ENCODE measurements around the gene USP16.

Gene USP16

DNA sequence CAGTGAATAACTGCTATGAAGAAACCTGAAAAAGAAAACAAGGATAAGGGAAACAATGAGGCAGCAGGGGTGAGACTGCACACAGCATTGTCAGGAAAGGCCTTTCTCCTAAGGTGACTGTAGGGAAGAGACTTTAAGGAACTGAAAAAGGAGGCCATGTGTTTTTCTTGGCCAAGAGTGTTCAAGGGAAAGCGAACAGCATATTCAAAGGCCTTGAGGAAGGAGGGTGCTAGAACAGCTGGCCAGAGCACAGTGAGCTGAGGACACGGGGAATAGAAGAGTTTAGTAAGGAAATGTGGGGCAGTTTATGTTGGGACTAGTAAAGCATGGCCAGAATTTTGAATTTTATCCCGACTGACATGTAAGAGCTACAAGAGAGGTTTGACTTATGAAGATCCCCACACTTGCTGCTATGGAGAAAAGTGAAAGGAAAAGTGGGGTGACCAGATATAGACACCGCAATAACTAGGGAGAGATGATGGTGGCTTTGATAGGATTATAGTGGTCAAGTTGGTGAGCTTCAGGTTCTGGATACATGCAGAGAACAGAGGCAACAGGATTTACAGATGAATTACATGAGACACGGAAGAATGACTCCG lies 6.7 kb upstream of the USP16 start:
- TF ChIP-seq GATA3 (IDR thresholded peaks at IDR 0.05; ENCODE audit: low read depth, low read length) (no peak), GATA2 (IDR thresholded peaks at IDR 0.05; ENCODE audit: low read depth, low read length) (no peak)

DNA sequence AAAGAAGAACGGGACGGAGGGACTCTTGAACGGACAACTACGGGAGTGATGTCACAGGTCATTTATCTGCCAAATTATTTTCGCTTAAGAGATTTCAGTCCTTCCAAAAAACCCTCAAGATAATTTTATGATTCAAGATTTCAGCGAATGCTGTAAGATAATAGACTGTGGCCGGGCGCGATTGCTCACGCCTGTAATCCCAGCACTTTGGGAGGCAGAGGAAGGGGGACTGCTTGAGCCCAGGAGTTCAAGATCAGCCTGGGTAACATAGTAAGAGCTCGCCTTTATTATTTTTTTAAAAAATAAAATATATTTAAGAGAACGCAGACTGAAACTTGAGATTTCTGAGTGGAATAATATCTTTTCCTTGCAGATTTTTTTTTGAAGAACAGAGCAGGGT lies 5.9 kb upstream of the USP16 start:
- TF ChIP-seq GATA2 (IDR thresholded peaks at IDR 0.05; ENCODE audit: low read depth, low read length): 0 out of 2 replicates have a peak, but pooled peaks have one; percentile 6
- TF ChIP-seq GATA3 (IDR thresholded peaks at IDR 0.05; ENCODE audit: low read depth, low read length): no peak

DNA sequence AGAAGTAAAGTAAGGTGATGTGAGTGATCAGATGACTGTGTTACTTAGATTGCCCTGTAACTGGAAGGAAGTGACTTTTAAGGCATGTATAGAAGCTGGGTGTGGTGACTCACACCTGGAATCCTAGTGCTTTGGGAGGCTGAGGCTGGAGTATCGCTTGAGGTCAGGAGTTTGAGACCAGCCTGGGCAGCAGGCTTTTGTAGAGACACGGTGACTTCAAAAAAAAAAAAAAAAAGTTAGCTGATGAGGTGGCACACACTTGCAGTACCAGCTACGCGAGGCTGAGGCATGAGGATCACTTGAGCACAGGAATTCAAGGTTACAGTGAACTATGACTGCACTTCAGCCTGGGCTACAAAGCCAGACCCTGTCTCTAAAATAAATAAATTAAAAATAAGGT lies 2.3 kb upstream of the USP16 start:
- TF ChIP-seq GATA3 (IDR thresholded peaks at IDR 0.05; ENCODE audit: low read depth, low read length) (no peak), GATA2 (IDR thresholded peaks at IDR 0.05; ENCODE audit: low read depth, low read length) (no peak)

DNA sequence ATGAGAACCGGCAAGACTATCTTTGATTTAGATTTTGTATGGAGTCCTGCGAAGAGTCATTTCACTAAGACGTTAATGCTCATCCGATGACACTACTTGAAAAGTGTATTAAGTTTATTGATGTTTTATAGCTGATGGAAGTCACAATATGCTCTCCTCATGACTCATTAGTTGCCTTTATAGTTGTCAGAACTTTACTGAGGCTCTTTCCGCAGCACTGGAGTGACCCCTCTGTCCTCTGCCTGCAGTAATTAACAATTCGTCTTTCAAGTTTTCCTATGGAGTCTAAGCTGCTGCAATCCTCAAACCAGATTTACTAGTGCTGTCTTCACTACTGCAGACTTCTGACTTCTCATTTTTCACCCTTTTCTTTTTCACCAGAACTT lies 853 bp downstream of the USP16 start:
- TF ChIP-seq GATA2 (IDR thresholded peaks at IDR 0.05; ENCODE audit: low read depth, low read length) (no peak), GATA3 (IDR thresholded peaks at IDR 0.05; ENCODE audit: low read depth, low read length) (no peak)

DNA sequence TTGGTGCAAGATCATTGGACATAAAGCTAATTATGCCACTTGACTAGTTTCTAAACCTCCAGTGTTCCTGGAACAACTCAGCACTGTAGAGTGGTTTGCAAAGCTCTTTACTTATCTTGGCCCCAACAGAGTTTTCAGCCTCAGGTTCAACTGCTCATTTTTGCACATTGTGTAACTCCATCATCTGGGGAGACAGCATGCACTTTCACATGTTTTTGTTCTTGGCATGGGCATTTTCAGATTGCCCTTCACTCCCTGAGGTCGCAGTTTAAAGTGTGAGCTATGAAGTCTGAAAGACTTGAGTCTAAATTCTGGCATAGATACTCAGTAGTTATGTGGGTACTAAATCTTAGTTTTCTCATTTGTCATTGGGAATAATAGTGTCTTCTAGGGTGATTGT lies 5.1 kb downstream of the USP16 start:
- TF ChIP-seq GATA3 (IDR thresholded peaks at IDR 0.05; ENCODE audit: low read depth, low read length) (no peak), GATA2 (IDR thresholded peaks at IDR 0.05; ENCODE audit: low read depth, low read length) (no peak)

DNA sequence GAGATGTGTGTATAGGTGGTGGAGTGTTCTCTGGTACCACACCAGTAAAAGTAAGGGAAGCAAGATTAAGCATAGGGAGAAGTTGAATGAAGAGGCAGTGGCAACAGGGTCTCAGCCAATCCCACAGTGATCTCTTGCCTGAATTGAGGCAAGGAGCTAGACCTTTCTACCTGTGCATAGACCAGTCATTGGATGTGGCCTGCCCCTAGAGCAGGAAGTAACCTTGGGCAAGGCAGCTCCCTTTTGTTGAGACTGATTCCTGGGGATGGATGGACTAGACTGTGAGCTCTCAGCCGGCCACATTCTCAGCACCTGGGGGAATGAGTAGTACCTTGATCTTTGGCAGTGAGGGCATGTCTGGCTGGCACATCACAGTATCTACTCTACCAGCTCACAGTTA lies 6.4 kb downstream of the USP16 start:
- TF ChIP-seq GATA3 (IDR thresholded peaks at IDR 0.05; ENCODE audit: low read depth, low read length): no peak
- no peak for TF ChIP-seq GATA2 (IDR thresholded peaks at IDR 0.05; ENCODE audit: low read depth, low read length)

DNA sequence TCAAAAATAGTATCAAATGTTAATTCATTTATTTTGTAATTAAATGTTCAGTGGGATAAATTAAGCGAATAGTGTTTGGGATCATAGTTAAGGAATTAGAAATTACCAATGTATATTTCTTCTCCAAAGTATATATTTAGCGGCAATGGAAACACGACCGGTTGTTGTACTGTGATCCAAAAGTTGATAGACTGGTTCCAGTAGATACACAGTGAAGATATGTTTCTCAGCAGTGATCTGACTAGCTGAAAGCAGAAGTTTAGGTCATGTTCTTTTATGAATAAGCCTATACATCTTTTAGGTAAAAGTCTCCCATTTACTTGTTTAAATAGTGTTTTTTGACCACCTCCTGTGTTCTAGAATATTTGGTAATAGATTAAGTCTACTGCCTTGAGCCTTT lies 8.8 kb downstream of the USP16 start:
- TF ChIP-seq GATA2 (IDR thresholded peaks at IDR 0.05; ENCODE audit: low read depth, low read length) (no peak), GATA3 (IDR thresholded peaks at IDR 0.05; ENCODE audit: low read depth, low read length) (no peak)

DNA sequence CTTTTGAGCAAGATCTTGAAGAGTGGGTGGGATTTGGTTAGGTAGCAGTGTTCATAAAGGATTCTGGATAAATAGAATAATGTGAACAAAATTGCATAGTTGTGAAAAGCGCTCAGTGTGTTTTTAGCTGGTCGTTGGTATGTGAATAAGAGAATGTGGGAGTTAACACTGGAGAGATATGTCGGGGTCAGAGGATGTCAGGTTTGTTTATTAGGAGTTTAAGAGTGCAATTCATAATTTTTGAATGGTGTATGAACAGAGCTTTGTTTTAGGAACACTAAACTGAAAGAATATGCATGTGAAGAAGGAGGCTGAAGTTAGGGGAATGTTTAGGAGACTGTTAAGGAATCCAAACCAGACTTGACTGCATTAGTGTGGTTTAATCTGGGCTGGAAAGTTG lies 9.4 kb downstream of the USP16 start:
- TF ChIP-seq GATA2 (IDR thresholded peaks at IDR 0.05; ENCODE audit: low read depth, low read length) (no peak), GATA3 (IDR thresholded peaks at IDR 0.05; ENCODE audit: low read depth, low read length) (no peak)

DNA sequence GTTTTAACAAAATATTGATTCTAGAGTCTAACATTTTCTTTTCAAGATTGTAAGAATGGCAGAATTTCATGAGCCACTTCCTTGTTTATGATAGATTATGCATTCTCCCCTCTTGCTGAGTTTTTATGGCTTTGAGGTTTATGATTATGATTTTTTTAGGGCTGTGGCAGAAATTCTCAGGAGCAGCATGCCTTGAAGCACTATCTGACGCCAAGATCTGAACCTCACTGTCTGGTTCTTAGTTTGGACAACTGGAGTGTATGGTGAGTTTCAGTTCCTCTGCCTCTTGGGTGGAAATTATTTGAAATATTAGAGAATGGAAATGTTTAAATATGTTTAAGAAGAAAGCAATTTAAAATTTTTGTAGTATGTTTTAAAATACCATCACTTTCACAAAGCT lies 10.2 kb downstream of the USP16 start:
- TF ChIP-seq GATA2 (IDR thresholded peaks at IDR 0.05; ENCODE audit: low read depth, low read length): no peak
- no peak for TF ChIP-seq GATA3 (IDR thresholded peaks at IDR 0.05; ENCODE audit: low read depth, low read length)

DNA sequence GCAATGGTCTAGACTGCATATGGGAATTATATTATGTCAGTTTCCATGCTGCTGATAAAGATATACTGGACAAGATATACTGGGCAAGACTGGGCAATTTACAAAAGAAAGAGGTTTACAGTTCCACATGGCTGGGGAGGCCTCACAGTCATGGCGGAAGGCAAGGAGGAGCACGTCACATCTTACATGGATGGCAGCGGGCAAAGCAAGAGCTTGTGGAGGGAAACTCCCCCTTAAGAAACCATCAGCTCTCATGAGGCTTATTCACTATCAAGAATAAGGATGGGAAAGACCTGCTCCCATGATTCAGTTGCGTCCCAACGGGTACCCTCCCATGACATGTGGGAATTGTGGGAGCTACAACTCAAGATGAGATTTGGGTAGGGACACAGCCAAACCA lies 27.8 kb downstream of the USP16 start:
- TF ChIP-seq GATA3 (IDR thresholded peaks at IDR 0.05; ENCODE audit: low read depth, low read length) (no peak), GATA2 (IDR thresholded peaks at IDR 0.05; ENCODE audit: low read depth, low read length) (no peak)

DNA sequence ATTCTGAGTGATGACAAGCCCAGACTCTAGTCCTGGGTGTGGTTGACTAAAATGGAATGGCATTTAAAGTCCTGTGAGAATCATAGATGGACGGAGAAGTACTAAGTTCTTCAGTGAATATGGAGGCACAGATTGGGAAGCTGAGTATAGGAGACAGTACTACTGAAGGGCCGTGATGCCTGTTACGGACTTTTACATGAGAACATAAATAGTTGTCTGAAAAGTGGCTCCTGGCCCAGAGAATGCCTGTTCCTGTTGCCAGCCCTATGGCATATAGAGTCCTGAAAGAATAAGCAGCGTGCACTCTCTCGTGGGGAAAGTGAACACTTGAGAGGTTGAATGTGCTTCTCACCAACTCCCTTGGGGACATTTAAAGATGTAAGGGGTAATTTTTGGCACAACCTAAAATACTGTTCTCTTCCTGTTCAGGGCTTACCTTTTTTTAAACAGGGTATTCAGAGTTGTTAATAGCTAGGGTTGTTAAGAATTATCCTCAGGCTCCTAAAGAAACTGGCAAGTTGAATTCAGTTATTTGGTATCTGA lies 28.6 kb downstream of the USP16 start:
- TF ChIP-seq GATA2 (IDR thresholded peaks at IDR 0.05; ENCODE audit: low read depth, low read length) (no peak), GATA3 (IDR thresholded peaks at IDR 0.05; ENCODE audit: low read depth, low read length) (no peak)

DNA sequence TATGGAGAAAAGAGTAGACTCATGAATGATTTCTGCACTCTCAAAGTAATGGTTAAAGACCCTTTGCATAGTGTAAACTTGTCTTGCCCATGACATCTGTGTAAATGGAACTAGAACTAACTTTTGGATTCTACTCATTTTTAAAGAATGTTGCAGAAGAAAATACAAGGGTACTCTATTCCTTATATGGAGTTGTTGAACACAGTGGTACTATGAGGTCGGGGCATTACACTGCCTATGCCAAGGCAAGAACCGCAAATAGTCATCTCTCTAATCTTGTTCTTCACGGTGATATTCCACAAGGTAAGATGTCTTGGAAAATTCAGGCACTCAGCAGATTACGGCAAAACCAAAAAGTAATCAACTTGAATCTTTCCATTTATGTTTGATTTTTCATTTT lies 29.2 kb downstream of the USP16 start:
- no peak for TF ChIP-seq GATA2 (IDR thresholded peaks at IDR 0.05; ENCODE audit: low read depth, low read length)
- TF ChIP-seq GATA3 (IDR thresholded peaks at IDR 0.05; ENCODE audit: low read depth, low read length): no peak

DNA sequence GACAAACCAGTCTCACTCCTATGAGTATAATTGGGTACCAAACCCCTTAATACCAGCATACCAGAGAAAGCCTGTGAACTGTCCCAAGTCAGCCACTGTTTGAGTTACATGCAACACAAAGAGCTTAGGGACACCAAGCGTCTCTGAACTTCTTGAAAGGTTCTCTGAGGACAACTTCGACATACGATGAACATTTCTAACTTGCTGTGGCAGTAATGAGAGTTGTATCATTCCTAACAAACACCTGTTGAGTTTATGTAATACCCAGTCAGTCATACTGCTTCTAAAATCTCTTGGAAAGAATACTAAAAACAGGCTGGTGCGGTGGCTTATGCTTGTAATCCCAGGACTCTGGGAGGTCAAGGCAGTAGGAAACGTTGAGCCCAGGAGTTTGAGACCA lies 30.6 kb downstream of the USP16 start:
- TF ChIP-seq GATA3 (IDR thresholded peaks at IDR 0.05; ENCODE audit: low read depth, low read length): no peak
- no peak for TF ChIP-seq GATA2 (IDR thresholded peaks at IDR 0.05; ENCODE audit: low read depth, low read length)

DNA sequence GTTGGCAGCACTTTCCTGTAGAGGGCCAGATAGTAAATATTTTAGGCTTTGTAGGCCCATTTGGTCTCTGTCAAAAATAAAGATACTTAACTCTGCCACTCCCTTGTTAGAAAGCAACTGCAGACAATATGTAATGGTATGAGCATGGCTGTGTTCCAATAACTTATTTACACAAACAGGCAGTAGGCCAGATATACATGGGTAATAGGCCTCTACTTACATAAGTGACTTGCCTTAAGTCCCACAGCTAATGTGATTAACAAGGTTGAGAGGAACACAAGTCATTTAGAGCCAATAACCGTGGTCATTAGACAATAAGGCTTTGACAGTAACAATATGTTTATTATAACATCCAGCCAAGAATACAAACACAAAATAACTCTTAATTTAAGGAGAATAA lies 31.5 kb downstream of the USP16 start:
- TF ChIP-seq GATA3 (IDR thresholded peaks at IDR 0.05; ENCODE audit: low read depth, low read length) (no peak), GATA2 (IDR thresholded peaks at IDR 0.05; ENCODE audit: low read depth, low read length) (no peak)

DNA sequence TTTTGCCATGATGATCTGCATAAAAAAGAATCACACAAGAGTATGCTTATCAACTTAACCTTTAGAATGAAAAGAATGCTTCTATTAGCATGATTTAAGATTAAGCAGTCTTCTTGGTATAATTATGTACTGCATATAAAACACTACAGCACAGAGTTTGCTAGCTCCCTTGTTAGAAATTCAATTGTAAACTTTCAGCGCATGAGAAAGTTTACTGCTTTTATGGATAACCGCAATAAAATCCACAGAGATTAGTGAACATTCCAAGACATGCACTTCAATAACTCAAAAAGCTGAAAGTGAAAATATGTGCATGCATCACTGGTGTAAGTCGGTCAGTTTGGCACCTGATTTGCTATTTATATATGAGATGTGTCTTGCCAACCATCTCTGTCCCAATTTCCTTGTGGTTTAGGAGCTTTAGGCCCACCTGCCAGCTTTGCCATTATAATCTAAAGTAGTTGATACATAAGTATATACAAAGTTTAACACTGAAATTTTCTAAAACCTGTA lies 32.1 kb downstream of the USP16 start:
- TF ChIP-seq GATA3 (IDR thresholded peaks at IDR 0.05; ENCODE audit: low read depth, low read length): no peak

Data from SH-SY5Y (cell line).